Osteocyte (in vitro differentiated cells): ENCODE data around the gene DNAJB2. TPM values are rescaled to one million over a fixed set of nuclear protein-coding genes. Genes with fewer than 3 reads are reported as not detected.

ENCODE experiments used
- DNase-seq: peaks from one replicate; pipeline ENCODE4 v3.0.0; 2021; ENCODE audit warnings: mixed read lengths; ENCODE audit not compliant: unreplicated experiment; ENCODE audit errors: extremely low spot score
- H3K27ac Mint-ChIP-seq: one replicate; pipeline ENCODE4 v1.8.0; 2021; ENCODE audit warnings: mild to moderate bottlenecking, mixed read lengths; ENCODE audit not compliant: unreplicated experiment
- H3K27me3 Mint-ChIP-seq: one replicate; pipeline ENCODE4 v1.8.0; 2021; ENCODE audit warnings: mixed read lengths; ENCODE audit not compliant: unreplicated experiment
- H3K36me3 Mint-ChIP-seq: one replicate; pipeline ENCODE4 v1.8.0; 2021; ENCODE audit warnings: mixed read lengths; ENCODE audit not compliant: unreplicated experiment
- H3K4me1 Mint-ChIP-seq: one replicate; pipeline ENCODE4 v1.8.0; 2021; ENCODE audit warnings: mixed read lengths; ENCODE audit not compliant: unreplicated experiment
- H3K4me3 Mint-ChIP-seq: one replicate; pipeline ENCODE4 v1.8.0; 2021; ENCODE audit warnings: mild to moderate bottlenecking, moderate library complexity, mixed read lengths; ENCODE audit not compliant: unreplicated experiment
- H3K9me3 Mint-ChIP-seq: one replicate; pipeline ENCODE4 v1.8.0; 2021; ENCODE audit warnings: mixed read lengths; ENCODE audit not compliant: unreplicated experiment
- CTCF ChIP-seq: fragments of 200-600 bp; sonication (generic); IDR thresholded peaks from 2 replicates; pipeline ENCODE4 v1.5.0; 2021; ENCODE audit warnings: antibody characterized with exemption, mild to moderate bottlenecking, moderate library complexity
- total RNA-seq: library from RNA; stranded (reverse); gene quantifications from 2 replicates; pipeline ENCODE4 v1.2.1, GENCODE V29; 2021

DNAJB2 gene
- total RNA-seq, 1 donor from 2014 or later = 43.3 TPM

GRCh38 chr2:219292616-219293015 lies 13.4 kb downstream of the DNAJB2 start:
- Mint-ChIP-seq H3K4me1 (peaks cover 24% of the 10 kb centered on the region), H3K27me3 (no peaks in the 10 kb centered on the region), H3K27ac (no peak overlapping the region), H3K9me3 (no peaks in the 10 kb centered on the region), H3K36me3 (no peaks in the 10 kb centered on the region), H3K4me3 (no peak overlapping the region)
- DNase-seq = no peak
- no peak for TF ChIP-seq CTCF

- Mint-ChIP-seq H3K27me3 (no peaks in the 10 kb centered on the region), H3K27ac (no peak overlapping the region), H3K4me1 (peaks cover 22% of the 10 kb centered on the region)
Measured at GRCh38 chr2:219293736-219294231, 14.6 kb downstream of the DNAJB2 start.

GRCh38 chr2:219294356-219295351 lies 15.5 kb downstream of the DNAJB2 start:
- peak; percentile 100 for TF ChIP-seq CTCF
- Mint-ChIP-seq H3K27ac (peak overlapping the region; percentile 65), H3K9me3 (no peaks in the 10 kb centered on the region), H3K4me3 (peak overlapping the region; percentile 70), H3K4me1 (peaks cover 16% of the 10 kb centered on the region), H3K36me3 (no peaks in the 10 kb centered on the region), H3K27me3 (peaks cover 3% of the 10 kb centered on the region)
- DNase-seq = peak; percentile 94

More at GRCh38 chr2:219293736-219294231, 14.6 kb downstream of the DNAJB2 start:
- no peak for TF ChIP-seq CTCF
- H3K4me3 Mint-ChIP-seq = peak overlapping the region; percentile 70
- H3K36me3 Mint-ChIP-seq = no peaks in the 10 kb centered on the region
- H3K9me3 Mint-ChIP-seq = no peaks in the 10 kb centered on the region
- DNase-seq = no peak

GRCh38 chr2:219296142-219296541 lies 17.0 kb downstream of the DNAJB2 start:
- DNase-seq = no peak
- peaks cover 17% of the 10 kb centered on the region for H3K27me3 Mint-ChIP-seq
- no peak for TF ChIP-seq CTCF

More at GRCh38 chr2:219296142-219296541, 17.0 kb downstream of the DNAJB2 start:
- Mint-ChIP-seq H3K9me3 (no peaks in the 10 kb centered on the region), H3K4me3 (no peak overlapping the region), H3K36me3 (no peaks in the 10 kb centered on the region), H3K27ac (no peak overlapping the region), H3K4me1 (peaks cover 11% of the 10 kb centered on the region)
